Glutamatergic neuron (in vitro differentiated cells): ENCODE results near the gene RAB10. TPM values are rescaled to one million over a fixed set of nuclear protein-coding genes. Genes with fewer than 3 reads are reported as not detected.
"Not testable (repeated sequence)": the region's sequence is repeated elsewhere in the genome, so short reads cannot be mapped to it uniquely, and the experiment has no call there.

ENCODE experiments used
- DNase-seq: peaks from one replicate; pipeline ENCODE4 v3.0.0; 2022
- H3K27ac Mint-ChIP-seq: one replicate; pipeline ENCODE4 v1.8.0; 2020; ENCODE audit warnings: mild to moderate bottlenecking, mixed read lengths, inconsistent platforms; ENCODE audit not compliant: unreplicated experiment
- H3K27me3 Mint-ChIP-seq: one replicate; pipeline ENCODE4 v1.8.0; 2020; ENCODE audit warnings: mild to moderate bottlenecking, moderate library complexity, mixed read lengths, inconsistent platforms; ENCODE audit not compliant: unreplicated experiment
- H3K36me3 Mint-ChIP-seq: one replicate; pipeline ENCODE4 v1.8.0; 2020; ENCODE audit warnings: mild to moderate bottlenecking, mixed read lengths, inconsistent platforms; ENCODE audit not compliant: unreplicated experiment
- H3K4me1 Mint-ChIP-seq: one replicate; pipeline ENCODE4 v1.8.0; 2020; ENCODE audit warnings: mild to moderate bottlenecking, low read depth, mixed read lengths, inconsistent platforms; ENCODE audit not compliant: unreplicated experiment
- H3K4me3 Mint-ChIP-seq: one replicate; pipeline ENCODE4 v1.8.0; 2020; ENCODE audit warnings: mild to moderate bottlenecking, mixed read lengths, inconsistent platforms; ENCODE audit not compliant: unreplicated experiment
- H3K9me3 Mint-ChIP-seq: one replicate; pipeline ENCODE4 v1.8.0; 2020; ENCODE audit warnings: mild to moderate bottlenecking, moderate library complexity, mixed read lengths, inconsistent platforms; ENCODE audit not compliant: unreplicated experiment
- total RNA-seq: library from RNA; stranded (reverse); fragmentation: NEBNext Ultra II Directional; extraction: Animal tissue kit (Norgen Biotek cat#: 25700); gene quantifications from one replicate; pipeline ENCODE4 v1.2.1, GENCODE V29; 2021; ENCODE audit not compliant: unreplicated experiment
- TF ChIP-seq, protein P1 (sequence below): fragments of 200-600 bp; sonication (generic); IDR thresholded peaks from one replicate; pipeline ENCODE4 v1.5.0; 2021; ENCODE audit not compliant: partially characterized antibody, unreplicated experiment

The RAB10 gene
- total RNA-seq, 1 donor from 2014 or later = 168 TPM

DNA sequence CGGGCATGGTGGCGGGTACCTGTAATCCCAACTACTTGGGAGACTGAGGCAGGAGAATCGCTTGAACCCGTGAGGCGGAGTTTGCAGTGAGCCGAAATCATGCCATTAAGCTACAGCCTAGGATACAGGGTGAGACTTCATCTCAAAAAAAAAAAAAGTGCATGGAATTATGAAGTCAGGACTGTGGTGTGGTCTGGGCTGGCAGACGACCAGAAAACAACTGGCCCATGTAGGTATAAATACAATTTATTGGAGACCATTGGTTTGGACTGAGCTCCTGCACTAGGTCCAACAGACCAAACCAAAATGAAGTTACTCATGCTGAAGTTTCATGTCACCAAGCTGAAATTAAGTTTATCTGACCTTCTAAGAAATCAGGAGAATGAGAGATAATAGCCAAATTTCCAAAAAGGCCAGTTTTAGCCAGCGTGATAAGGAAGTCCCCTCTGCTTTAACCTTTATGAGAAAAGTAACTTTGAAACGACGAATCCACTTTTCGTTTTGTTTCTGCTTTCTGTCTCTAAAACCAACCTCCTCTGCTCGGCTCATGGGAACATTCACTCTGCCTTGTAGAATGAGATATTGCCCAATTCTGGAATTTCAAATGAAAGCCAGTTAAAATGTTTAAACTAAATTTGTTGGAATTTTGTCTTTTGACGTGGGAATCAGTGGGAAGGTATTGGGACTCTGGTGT is 17.7 kb upstream of the RAB10 start:
- H3K9me3 Mint-ChIP-seq = peaks cover 6% of the 10 kb centered on the region
- H3K36me3 Mint-ChIP-seq = no peaks in the 10 kb centered on the region
- H3K27ac Mint-ChIP-seq = no peak overlapping the region
- TF ChIP-seq, protein P1, sequence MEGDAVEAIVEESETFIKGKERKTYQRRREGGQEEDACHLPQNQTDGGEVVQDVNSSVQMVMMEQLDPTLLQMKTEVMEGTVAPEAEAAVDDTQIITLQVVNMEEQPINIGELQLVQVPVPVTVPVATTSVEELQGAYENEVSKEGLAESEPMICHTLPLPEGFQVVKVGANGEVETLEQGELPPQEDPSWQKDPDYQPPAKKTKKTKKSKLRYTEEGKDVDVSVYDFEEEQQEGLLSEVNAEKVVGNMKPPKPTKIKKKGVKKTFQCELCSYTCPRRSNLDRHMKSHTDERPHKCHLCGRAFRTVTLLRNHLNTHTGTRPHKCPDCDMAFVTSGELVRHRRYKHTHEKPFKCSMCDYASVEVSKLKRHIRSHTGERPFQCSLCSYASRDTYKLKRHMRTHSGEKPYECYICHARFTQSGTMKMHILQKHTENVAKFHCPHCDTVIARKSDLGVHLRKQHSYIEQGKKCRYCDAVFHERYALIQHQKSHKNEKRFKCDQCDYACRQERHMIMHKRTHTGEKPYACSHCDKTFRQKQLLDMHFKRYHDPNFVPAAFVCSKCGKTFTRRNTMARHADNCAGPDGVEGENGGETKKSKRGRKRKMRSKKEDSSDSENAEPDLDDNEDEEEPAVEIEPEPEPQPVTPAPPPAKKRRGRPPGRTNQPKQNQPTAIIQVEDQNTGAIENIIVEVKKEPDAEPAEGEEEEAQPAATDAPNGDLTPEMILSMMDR = no peak
- peaks cover 2% of the 10 kb centered on the region for H3K27me3 Mint-ChIP-seq
- no peak overlapping the region for H3K4me3 Mint-ChIP-seq
- peaks cover 10% of the 10 kb centered on the region for H3K4me1 Mint-ChIP-seq
- no peak for DNase-seq

DNA sequence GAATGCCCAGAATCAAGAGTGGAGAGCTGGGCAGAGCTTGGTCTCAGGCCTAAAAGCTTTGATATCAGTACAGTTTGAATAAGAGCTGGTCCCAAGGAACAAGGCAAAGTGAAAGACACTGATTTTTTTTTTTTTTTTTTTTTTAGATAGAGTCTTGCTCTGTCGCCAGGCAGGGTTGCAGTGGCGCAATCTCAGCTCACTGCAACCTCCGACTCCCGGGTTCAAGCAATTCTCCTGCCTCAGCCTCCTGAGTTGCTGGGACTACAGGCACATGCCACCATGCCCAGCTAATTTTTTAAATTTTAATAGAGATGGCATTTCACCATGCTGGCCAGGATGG is 17.2 kb upstream of the RAB10 start:
- not testable (repeated sequence) for H3K9me3 Mint-ChIP-seq, H3K27ac Mint-ChIP-seq, H3K27me3 Mint-ChIP-seq, DNase-seq, H3K36me3 Mint-ChIP-seq, H3K4me3 Mint-ChIP-seq
- H3K4me1 Mint-ChIP-seq = peaks cover 10% of the 10 kb centered on the region

DNA sequence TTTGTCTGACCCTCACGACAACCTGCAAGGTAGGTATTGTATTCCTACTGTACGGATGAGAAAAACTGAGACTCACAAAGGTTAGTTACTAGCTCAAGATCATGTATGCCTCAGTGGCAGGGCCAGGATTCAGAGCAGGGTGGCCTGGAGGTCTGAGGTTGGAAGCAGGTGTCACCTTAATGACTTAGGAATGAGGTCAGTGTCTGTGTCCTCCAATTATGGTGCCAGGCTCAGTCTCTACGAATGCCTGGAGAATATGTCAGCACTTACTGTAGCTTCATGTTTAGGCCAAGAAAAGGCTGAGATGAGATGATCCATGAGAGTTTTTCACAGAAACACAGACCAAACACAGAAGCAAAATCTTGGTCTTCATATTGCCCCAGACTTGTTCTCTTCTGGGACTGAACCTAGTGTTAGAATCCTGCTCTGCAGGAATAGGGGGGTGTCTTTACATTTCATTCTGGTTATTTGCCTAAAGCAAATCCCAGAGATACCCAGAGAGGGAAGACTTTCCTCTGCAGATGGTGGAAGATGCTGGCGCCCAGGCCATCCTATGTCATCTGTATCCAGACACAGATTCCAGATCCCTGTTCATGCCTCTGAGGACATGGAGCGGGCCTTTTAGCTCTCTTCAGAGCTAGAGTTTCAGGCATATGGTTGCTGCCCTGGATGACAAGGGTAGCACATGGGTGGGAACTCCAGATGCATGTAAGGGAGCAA is 16.3 kb upstream of the RAB10 start:
- Mint-ChIP-seq H3K4me3 (no peak overlapping the region), H3K4me1 (peaks cover 10% of the 10 kb centered on the region)
- TF ChIP-seq, protein P1 = no peak

DNA sequence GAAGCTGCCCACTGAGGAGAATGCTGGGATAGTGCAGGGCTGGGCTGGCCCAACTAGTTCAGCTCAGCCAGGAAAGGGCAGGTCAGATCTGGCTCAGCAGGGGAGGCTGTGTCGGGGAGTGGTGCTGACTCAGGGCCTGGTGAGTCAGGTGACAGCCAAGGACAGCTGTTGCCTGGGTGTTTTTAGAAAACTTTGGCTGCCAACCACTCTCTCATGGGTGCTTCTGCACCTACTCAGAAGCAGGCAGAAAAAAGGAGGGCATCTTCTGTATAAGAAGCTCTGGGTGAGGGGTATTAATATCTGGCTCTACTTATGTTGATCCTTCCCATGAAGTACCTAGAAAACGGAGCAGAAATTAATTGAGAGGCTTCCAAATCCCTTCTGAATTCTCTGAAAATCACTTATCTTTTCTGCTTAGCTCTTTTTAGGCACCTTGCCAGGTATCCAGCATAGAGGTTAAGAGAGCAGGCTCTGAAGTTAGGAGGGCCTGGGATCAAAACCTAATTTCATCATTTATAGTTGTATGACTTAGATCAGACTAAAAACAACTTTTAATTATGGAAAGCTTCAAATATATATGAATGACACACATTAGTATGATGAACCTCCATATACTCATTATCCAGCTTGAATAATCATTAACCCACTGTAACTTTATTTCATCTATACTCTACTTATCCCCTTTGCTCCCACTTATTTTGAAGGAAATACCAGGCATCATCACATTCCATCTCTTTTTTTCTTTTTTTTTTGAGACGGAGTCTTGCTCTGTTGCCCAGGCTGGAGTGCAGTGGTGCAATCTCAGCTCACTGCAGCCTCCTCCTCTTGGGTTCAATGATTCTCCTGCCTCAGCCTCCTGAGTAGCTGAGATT is 15.5 kb upstream of the RAB10 start:
- Mint-ChIP-seq H3K4me3 (no peak overlapping the region), H3K4me1 (peaks cover 10% of the 10 kb centered on the region), H3K27ac (peak overlapping the region; percentile 81), H3K9me3 (peaks cover 6% of the 10 kb centered on the region), H3K27me3 (peaks cover 2% of the 10 kb centered on the region), H3K36me3 (no peaks in the 10 kb centered on the region)
- peak; percentile 27 for DNase-seq
- TF ChIP-seq, protein P1 = no peak

More for the DNA sequence above, 16.3 kb upstream of the RAB10 start:
- no peaks in the 10 kb centered on the region for H3K36me3 Mint-ChIP-seq
- DNase-seq = no peak
- H3K27ac Mint-ChIP-seq = peak overlapping the region; percentile 81
- H3K9me3 Mint-ChIP-seq = peaks cover 6% of the 10 kb centered on the region
- peaks cover 2% of the 10 kb centered on the region for H3K27me3 Mint-ChIP-seq

DNA sequence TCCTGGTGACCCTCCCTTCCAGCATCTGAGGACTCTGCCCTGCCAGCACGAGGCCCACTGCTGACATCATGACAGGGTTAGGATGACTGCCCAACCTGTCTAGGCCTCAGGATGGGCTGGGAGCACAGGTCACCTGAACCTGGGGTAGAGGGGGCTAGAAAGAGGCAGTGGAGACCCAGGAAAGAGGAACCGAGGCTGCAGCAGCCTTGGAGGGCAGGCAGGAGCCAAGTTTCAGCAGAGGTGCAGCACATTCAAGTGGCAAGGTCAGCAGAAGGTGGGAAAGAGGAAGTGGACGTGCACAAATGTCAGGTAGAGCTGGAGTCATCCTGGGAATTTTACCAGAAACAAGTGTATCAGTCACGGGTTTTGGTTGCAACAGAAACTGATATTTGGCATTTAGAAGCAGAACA is 13.6 kb upstream of the RAB10 start:
- Mint-ChIP-seq H3K9me3 (peaks cover 6% of the 10 kb centered on the region), H3K27ac (no peak overlapping the region), H3K36me3 (no peaks in the 10 kb centered on the region), H3K4me1 (peaks cover 10% of the 10 kb centered on the region), H3K27me3 (peaks cover 2% of the 10 kb centered on the region), H3K4me3 (no peak overlapping the region)
- no peak for DNase-seq
- TF ChIP-seq, protein P1 = no peak
